ENCODE measurements around the gene PPP2R2C. TPM values are rescaled to one million over a fixed set of nuclear protein-coding genes. Genes with fewer than 3 reads are reported as not detected.

PPP2R2C gene
- total RNA-seq, 1 donor from 2014 or later = not detected

DNA sequence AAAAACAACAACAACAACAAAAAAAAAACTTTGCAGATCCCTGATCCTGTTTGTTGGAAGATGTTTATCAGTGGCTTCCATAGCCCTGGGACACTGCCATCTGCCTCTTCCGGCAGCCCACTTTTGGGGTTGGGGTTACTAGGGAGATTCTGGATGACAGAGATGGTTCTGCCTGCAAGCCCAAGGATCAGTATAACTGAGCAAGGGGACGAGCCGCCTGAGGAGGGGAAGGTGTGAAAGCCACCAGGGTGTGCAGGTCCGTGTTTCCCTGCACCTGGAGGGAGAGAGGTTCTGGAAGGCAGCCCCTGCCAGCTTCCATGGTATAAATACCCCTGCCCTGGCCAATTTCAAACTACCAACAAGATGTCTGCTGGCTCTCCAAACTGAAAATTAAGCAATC is 41.5 kb downstream of the PPP2R2C start:
- Mint-ChIP-seq H3K27ac (ENCODE audit: unreplicated experiment) (no peak overlapping the region), H3K27me3 (ENCODE audit: unreplicated experiment) (no peaks in the 10 kb centered on the region), H3K36me3 (ENCODE audit: unreplicated experiment) (no peaks in the 10 kb centered on the region), H3K4me3 (ENCODE audit: unreplicated experiment) (no peak overlapping the region), H3K9me3 (ENCODE audit: unreplicated experiment) (peaks cover 14% of the 10 kb centered on the region), H3K4me1 (ENCODE audit: unreplicated experiment) (no peaks in the 10 kb centered on the region)
- TF ChIP-seq, protein P1, sequence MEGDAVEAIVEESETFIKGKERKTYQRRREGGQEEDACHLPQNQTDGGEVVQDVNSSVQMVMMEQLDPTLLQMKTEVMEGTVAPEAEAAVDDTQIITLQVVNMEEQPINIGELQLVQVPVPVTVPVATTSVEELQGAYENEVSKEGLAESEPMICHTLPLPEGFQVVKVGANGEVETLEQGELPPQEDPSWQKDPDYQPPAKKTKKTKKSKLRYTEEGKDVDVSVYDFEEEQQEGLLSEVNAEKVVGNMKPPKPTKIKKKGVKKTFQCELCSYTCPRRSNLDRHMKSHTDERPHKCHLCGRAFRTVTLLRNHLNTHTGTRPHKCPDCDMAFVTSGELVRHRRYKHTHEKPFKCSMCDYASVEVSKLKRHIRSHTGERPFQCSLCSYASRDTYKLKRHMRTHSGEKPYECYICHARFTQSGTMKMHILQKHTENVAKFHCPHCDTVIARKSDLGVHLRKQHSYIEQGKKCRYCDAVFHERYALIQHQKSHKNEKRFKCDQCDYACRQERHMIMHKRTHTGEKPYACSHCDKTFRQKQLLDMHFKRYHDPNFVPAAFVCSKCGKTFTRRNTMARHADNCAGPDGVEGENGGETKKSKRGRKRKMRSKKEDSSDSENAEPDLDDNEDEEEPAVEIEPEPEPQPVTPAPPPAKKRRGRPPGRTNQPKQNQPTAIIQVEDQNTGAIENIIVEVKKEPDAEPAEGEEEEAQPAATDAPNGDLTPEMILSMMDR (IDR thresholded peaks at IDR 0.05) = no peak
- no peak for DNase-seq (ENCODE audit: extremely low spot score, unreplicated experiment)

DNA sequence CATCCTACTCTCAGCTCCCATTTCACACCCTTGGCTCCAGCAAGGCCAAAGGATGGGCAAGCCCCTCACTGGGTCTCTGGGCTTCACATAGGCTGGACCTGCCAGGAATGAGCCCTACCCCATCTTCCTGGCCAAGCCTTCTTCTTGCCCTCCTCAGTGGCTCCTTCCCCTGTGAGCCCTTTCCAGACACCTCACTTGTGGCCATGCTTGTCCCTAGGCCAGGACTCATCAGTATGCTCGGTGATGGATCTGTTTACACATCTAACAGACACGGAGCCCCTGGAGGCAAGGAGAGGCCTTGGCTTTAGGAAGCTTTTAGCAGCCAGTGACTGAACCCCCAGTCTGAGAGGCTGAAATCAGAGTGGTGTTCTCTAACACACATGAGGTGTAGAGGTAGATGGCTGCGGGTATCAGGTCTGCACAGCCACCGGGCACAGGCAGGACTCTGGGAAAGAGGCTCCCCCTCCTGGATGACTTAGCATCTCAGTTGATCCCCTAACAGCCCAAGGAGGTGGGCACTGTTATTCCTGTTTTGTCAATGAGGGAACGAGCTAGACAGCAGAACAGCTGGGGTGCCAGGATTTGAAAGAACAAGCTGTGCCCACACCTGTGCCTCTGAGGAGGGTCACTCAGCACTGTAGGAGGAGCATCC is 44.8 kb downstream of the PPP2R2C start:
- H3K4me3 Mint-ChIP-seq (ENCODE audit: unreplicated experiment) = no peak overlapping the region
- H3K36me3 Mint-ChIP-seq (ENCODE audit: unreplicated experiment) = no peaks in the 10 kb centered on the region
- no peaks in the 10 kb centered on the region for H3K4me1 Mint-ChIP-seq (ENCODE audit: unreplicated experiment)
- H3K27ac Mint-ChIP-seq (ENCODE audit: unreplicated experiment) = no peak overlapping the region
- H3K27me3 Mint-ChIP-seq (ENCODE audit: unreplicated experiment) = peaks cover 7% of the 10 kb centered on the region
- H3K9me3 Mint-ChIP-seq (ENCODE audit: unreplicated experiment) = no peaks in the 10 kb centered on the region
- no peak for DNase-seq (ENCODE audit: extremely low spot score, unreplicated experiment)
- TF ChIP-seq, protein P1 (IDR thresholded peaks at IDR 0.05) = no peak

- H3K27ac Mint-ChIP-seq (ENCODE audit: unreplicated experiment) = no peak overlapping the region
- no peaks in the 10 kb centered on the region for H3K36me3 Mint-ChIP-seq (ENCODE audit: unreplicated experiment)
- no peaks in the 10 kb centered on the region for H3K9me3 Mint-ChIP-seq (ENCODE audit: unreplicated experiment)
- H3K4me1 Mint-ChIP-seq (ENCODE audit: unreplicated experiment) = no peaks in the 10 kb centered on the region
- no peak for DNase-seq (ENCODE audit: extremely low spot score, unreplicated experiment)
- TF ChIP-seq, protein P1 (IDR thresholded peaks at IDR 0.05) = no peak
- H3K27me3 Mint-ChIP-seq (ENCODE audit: unreplicated experiment) = peaks cover 7% of the 10 kb centered on the region
- no peak overlapping the region for H3K4me3 Mint-ChIP-seq (ENCODE audit: unreplicated experiment)
Measured at GRCh38 chr4:6426571-6427438, 45.6 kb downstream of the PPP2R2C start.

- Mint-ChIP-seq H3K4me3 (ENCODE audit: unreplicated experiment) (no peak overlapping the region), H3K27ac (ENCODE audit: unreplicated experiment) (no peak overlapping the region), H3K36me3 (ENCODE audit: unreplicated experiment) (no peaks in the 10 kb centered on the region), H3K4me1 (ENCODE audit: unreplicated experiment) (no peaks in the 10 kb centered on the region), H3K27me3 (ENCODE audit: unreplicated experiment) (peaks cover 7% of the 10 kb centered on the region), H3K9me3 (ENCODE audit: unreplicated experiment) (no peaks in the 10 kb centered on the region)
- TF ChIP-seq, protein P1 (IDR thresholded peaks at IDR 0.05) = no peak
- no peak for DNase-seq (ENCODE audit: extremely low spot score, unreplicated experiment)
Measured at GRCh38 chr4:6425911-6426310, 46.5 kb downstream of the PPP2R2C start.

- Mint-ChIP-seq H3K27me3 (ENCODE audit: unreplicated experiment) (peaks cover 7% of the 10 kb centered on the region), H3K4me3 (ENCODE audit: unreplicated experiment) (no peak overlapping the region), H3K9me3 (ENCODE audit: unreplicated experiment) (no peaks in the 10 kb centered on the region), H3K4me1 (ENCODE audit: unreplicated experiment) (no peaks in the 10 kb centered on the region), H3K36me3 (ENCODE audit: unreplicated experiment) (no peaks in the 10 kb centered on the region), H3K27ac (ENCODE audit: unreplicated experiment) (no peak overlapping the region)
- TF ChIP-seq, protein P1 (IDR thresholded peaks at IDR 0.05) = no peak
- no peak for DNase-seq (ENCODE audit: extremely low spot score, unreplicated experiment)
Measured at GRCh38 chr4:6425336-6425735, 47.1 kb downstream of the PPP2R2C start.
